ENCODE results near the gene ZMYM4.

DNA sequence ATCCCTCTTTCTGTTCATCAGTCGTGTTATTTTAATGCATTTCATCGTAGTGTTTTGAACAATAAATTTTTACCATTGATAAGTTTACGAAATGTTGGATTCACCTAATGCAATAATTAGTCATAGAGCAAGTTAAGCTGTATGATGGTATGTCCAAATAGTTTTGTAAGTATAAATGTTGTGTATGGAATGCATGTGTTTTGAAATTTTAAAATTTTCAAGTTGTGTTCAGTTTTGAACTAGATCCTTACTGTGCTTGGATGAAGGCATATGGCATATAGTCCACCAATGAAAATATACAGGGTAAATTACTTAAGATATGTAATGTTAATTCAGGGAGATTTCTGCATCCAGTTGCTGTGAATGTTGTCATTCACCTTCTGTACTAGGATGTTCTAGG lies 2.3 kb downstream of the ZMYM4 start:
- TF ChIP-seq POLR2A (IDR thresholded peaks at IDR 0.05) = no peak
- TF ChIP-seq, protein P1, sequence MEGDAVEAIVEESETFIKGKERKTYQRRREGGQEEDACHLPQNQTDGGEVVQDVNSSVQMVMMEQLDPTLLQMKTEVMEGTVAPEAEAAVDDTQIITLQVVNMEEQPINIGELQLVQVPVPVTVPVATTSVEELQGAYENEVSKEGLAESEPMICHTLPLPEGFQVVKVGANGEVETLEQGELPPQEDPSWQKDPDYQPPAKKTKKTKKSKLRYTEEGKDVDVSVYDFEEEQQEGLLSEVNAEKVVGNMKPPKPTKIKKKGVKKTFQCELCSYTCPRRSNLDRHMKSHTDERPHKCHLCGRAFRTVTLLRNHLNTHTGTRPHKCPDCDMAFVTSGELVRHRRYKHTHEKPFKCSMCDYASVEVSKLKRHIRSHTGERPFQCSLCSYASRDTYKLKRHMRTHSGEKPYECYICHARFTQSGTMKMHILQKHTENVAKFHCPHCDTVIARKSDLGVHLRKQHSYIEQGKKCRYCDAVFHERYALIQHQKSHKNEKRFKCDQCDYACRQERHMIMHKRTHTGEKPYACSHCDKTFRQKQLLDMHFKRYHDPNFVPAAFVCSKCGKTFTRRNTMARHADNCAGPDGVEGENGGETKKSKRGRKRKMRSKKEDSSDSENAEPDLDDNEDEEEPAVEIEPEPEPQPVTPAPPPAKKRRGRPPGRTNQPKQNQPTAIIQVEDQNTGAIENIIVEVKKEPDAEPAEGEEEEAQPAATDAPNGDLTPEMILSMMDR (IDR thresholded peaks at IDR 0.05) = no peak

Data from adrenal gland (tissue), 5 donors.